Activated T-cell treated with anti-CD3 and anti-CD28 coated beads for 24 hours (primary cell): ENCODE results near the gene ZNF513.

Source experiments
- DNase-seq: peaks from one replicate; pipeline ENCODE4 v3.0.0-alpha.2; 2020; ENCODE audit warnings: low read depth

The ZNF513 gene

GRCh38 chr2:27381577-27382181, 1.1 kb upstream of the ZNF513 start:
- DNase-seq, result no peak

- DNase-seq, result no peak
Observed at GRCh38 chr2:27379836-27380625, 503 bp downstream of the ZNF513 start.

GRCh38 chr2:27379383-27379835, 1.1 kb downstream of the ZNF513 start:
- no peak for DNase-seq

GRCh38 chr2:27378809-27379290, 1.7 kb downstream of the ZNF513 start:
- DNase-seq, result no peak

- no peak for DNase-seq
Observed at GRCh38 chr2:27378096-27378808, 2.3 kb downstream of the ZNF513 start.

GRCh38 chr2:27377618-27378095, 2.9 kb downstream of the ZNF513 start:
- no peak for DNase-seq

GRCh38 chr2:27376866-27377617, 3.5 kb downstream of the ZNF513 start:
- no peak for DNase-seq

GRCh38 chr2:27376151-27376865, 4.2 kb downstream of the ZNF513 start:
- DNase-seq, result no peak

GRCh38 chr2:27375513-27376099, 4.9 kb downstream of the ZNF513 start:
- DNase-seq, result no peak

GRCh38 chr2:27373567-27373966, 7.0 kb downstream of the ZNF513 start:
- no peak for DNase-seq

- no peak for DNase-seq
Observed at GRCh38 chr2:27372937-27373336, 7.6 kb downstream of the ZNF513 start.

GRCh38 chr2:27370816-27371620, 9.5 kb downstream of the ZNF513 start:
- DNase-seq, result no peak

- DNase-seq, result peak; percentile 99
Observed at GRCh38 chr2:27370026-27370815, 10.3 kb downstream of the ZNF513 start, which contains the start of the genes EIF2B4 and SNX17. Gene EIF2B4 (minus strand): TSS chr2:27370338. CDS start chr2:27370314, 24 bp downstream. Gene SNX17 (plus strand): TSS chr2:27370616. CDS start chr2:27370744, 128 bp downstream.

- DNase-seq, result no peak
Observed at GRCh38 chr2:27369471-27370025, 11.0 kb downstream of the ZNF513 start.

- DNase-seq, result no peak
Observed at GRCh38 chr2:27363933-27364332, 16.6 kb downstream of the ZNF513 start.

GRCh38 chr2:27362678-27363420, 17.7 kb downstream of the ZNF513 start:
- no peak for DNase-seq

- peak; percentile 91 for DNase-seq
Observed at GRCh38 chr2:27356382-27357181, 24.0 kb downstream of the ZNF513 start, which contains the start of gene GTF3C2. Gene GTF3C2 (minus strand): TSS chr2:27356764. CDS start chr2:27343554, 13,210 bp downstream.
